PC-9 (cell line): ENCODE results near the gene EXTL1. TPM values are rescaled to one million over a fixed set of nuclear protein-coding genes. Genes with fewer than 3 reads are reported as not detected.

Source experiments
- BruUV-seq: library from RNA; stranded (reverse); fragments of 400-500 nt; replicated peaks from 2 replicates; lab custom pipeline; 2021; lab: Mats Ljungman, UMichigan
- CTCF ChIA-PET: fragments of 300-600 bp; sonication (Branson Sonifier 250); formaldehyde crosslinking; loops from one replicate; lab custom pipeline; 2022; ENCODE audit warnings: antibody characterized with exemption; lab: Charles Lee
- POLR2A ChIA-PET: fragments of 300-600 bp; sonication (Branson Sonifier 250); formaldehyde crosslinking; loops from one replicate; lab custom pipeline; 2022; ENCODE audit warnings: antibody characterized with exemption; ENCODE audit not compliant: unreplicated experiment; lab: Charles Lee
- DNase-seq, 2 experiments: peaks; one replicate each; pipeline versions ENCODE4 v3.0.0 to v3.0.0-alpha.2; 2015 to 2022; ENCODE audit warnings: mixed read lengths in 1 of 2
- H2AFZ ChIP-seq: fragments of 200-600 bp; sonication (generic); 2 replicates; pipeline ENCODE4 v1.8.1; 2017; ENCODE audit warnings: antibody characterized with exemption
- H3F3A ChIP-seq: fragments of 200-600 bp; sonication (generic); 2 replicates; pipeline ENCODE4 v1.8.1; 2017; ENCODE audit warnings: antibody characterized with exemption, mild to moderate bottlenecking, low read depth; ENCODE audit not compliant: insufficient read depth
- H3K27ac ChIP-seq: fragments of 200-600 bp; sonication (generic); 2 replicates; pipeline ENCODE4 v1.6.1; 2016; ENCODE audit warnings: mixed run types
- H3K27me3 ChIP-seq: fragments of 200-600 bp; sonication (generic); 2 replicates; pipeline ENCODE4 v1.6.1; 2016; ENCODE audit warnings: low read depth, mixed run types; ENCODE audit not compliant: insufficient read depth
- H3K36me3 ChIP-seq: fragments of 200-600 bp; sonication (generic); 2 replicates; pipeline ENCODE4 v1.6.1; 2016; ENCODE audit warnings: low read depth, mixed run types
- H3K4me1 ChIP-seq: fragments of 200-600 bp; sonication (generic); replicated peaks from 2 replicates; pipeline ENCODE4 v1.6.1; 2016; ENCODE audit warnings: mixed run types; ENCODE audit not compliant: insufficient read depth
- H3K4me2 ChIP-seq: fragments of 200-600 bp; sonication (generic); 2 replicates; pipeline ENCODE4 v1.6.1; 2017; ENCODE audit warnings: mixed run types
- H3K4me3 ChIP-seq: fragments of 200-600 bp; sonication (generic); 2 replicates; pipeline ENCODE4 v1.6.1; 2016; ENCODE audit warnings: mixed run types
- H3K79me2 ChIP-seq: fragments of 200-600 bp; sonication (generic); 2 replicates; pipeline ENCODE4 v1.6.1; 2017; ENCODE audit warnings: low read depth, mixed run types
- H3K9me2 ChIP-seq: fragments of 200-600 bp; sonication (generic); 2 replicates; pipeline ENCODE4 v1.8.1; 2017; ENCODE audit warnings: mild to moderate bottlenecking; ENCODE audit not compliant: insufficient read depth
- H3K9me3 ChIP-seq: fragments of 200-600 bp; sonication (generic); 2 replicates; pipeline ENCODE4 v1.8.1; 2016; ENCODE audit warnings: low read depth; ENCODE audit not compliant: insufficient read depth
- H4K20me1 ChIP-seq: fragments of 200-600 bp; sonication (generic); 2 replicates; pipeline ENCODE4 v1.8.1; 2017; ENCODE audit not compliant: insufficient read depth
- EZH2 ChIP-seq: fragments of 200-600 bp; sonication (generic); IDR thresholded peaks from 2 replicates; pipeline ENCODE4 v1.8.0; 2017; ENCODE audit warnings: antibody characterized with exemption, low read depth
- intact Hi-C: fragments of 100-400 bp; cut with micrococcal nuclease; formaldehyde crosslinking; loops from one replicate; pipeline ENCODE4 v1.10.0; 2022; ENCODE audit not compliant: unreplicated experiment
- total RNA-seq: library from RNA; stranded (reverse); gene quantifications from 2 replicates; pipeline ENCODE4 v1.2.3, GENCODE V29; 2021
- TF ChIP-seq, protein P1 (sequence below): fragments of 200-600 bp; sonication (generic); conservative IDR thresholded peaks from 2 replicates; pipeline ENCODE4 v1.6.1; 2017; ENCODE audit warnings: mixed run types, antibody characterized with exemption, mild to moderate bottlenecking, moderate library complexity

The EXTL1 gene
- total RNA-seq, 1 experiment from 2014 or later, result 0.13 TPM

DNA sequence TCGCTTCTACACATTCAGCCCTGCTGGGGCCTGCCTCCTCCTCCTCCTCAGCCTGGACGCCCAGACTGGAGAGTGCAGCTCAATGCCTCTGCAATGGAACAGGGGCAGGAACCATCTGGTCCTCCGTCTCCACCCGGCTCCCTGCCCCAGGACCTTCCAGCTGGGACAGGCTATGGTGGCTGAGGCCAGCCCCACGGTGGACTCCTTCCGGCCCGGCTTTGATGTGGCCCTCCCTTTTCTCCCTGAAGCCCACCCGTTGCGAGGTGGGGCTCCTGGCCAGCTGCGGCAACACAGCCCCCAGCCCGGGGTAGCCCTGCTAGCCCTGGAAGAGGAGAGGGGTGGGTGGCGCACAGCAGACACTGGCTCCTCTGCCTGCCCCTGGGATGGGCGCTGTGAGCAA, 1.4 kb downstream of the EXTL1 start:
- no peak for DNase-seq
- BruUV-seq, result no TSS peak
- Histone ChIP-seq H3K9me3 (no peaks in the 10 kb centered on the region), H3K4me3 (no peak overlapping the region), H3K4me1 (peaks cover 9% of the 10 kb centered on the region; the same call in 1 of the 2 replicates), H3K27ac (no peak overlapping the region), H4K20me1 (no peaks in the 10 kb centered on the region), H3K79me2 (no peaks in the 10 kb centered on the region), H3K36me3 (no peaks in the 10 kb centered on the region), H3F3A (no peaks in the 10 kb centered on the region), H3K4me2 (no peak overlapping the region), H2AFZ (no peak overlapping the region), H3K27me3 (no peaks in the 10 kb centered on the region), H3K9me2 (no peaks in the 10 kb centered on the region)
- intact Hi-C loops, result no loop called here
- TF ChIP-seq, protein P1, sequence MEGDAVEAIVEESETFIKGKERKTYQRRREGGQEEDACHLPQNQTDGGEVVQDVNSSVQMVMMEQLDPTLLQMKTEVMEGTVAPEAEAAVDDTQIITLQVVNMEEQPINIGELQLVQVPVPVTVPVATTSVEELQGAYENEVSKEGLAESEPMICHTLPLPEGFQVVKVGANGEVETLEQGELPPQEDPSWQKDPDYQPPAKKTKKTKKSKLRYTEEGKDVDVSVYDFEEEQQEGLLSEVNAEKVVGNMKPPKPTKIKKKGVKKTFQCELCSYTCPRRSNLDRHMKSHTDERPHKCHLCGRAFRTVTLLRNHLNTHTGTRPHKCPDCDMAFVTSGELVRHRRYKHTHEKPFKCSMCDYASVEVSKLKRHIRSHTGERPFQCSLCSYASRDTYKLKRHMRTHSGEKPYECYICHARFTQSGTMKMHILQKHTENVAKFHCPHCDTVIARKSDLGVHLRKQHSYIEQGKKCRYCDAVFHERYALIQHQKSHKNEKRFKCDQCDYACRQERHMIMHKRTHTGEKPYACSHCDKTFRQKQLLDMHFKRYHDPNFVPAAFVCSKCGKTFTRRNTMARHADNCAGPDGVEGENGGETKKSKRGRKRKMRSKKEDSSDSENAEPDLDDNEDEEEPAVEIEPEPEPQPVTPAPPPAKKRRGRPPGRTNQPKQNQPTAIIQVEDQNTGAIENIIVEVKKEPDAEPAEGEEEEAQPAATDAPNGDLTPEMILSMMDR, result no peak
- ChIA-PET CTCF (no interaction called here), POLR2A (no interaction called here)

DNA sequence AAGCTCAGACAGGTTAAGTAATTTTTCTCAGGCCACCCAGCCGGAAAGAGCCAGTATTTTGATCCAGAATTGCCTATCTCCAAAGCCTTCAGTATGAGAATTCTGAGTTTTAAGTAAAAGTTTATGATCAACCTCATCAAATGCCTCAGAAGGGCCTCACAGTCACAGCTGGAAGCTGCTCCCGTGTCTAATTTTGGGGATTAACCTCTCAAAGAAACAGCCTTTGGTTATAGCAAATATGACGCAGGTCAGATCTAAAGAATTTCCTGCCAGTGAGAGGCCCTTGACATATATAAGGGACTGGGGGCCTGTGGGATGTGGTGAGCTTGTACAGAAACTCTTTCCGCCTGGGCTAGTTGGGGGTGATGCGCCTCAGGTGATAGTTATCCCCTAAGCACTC, 2.3 kb downstream of the EXTL1 start:
- H3K79me2 ChIP-seq, result no peaks in the 10 kb centered on the region
- H3K4me1 ChIP-seq, result peaks cover 9% of the 10 kb centered on the region; the same call in 1 of the 2 replicates
- ChIA-PET CTCF (no interaction called here), POLR2A (no interaction called here)
- no peaks in the 10 kb centered on the region for H3K9me2 ChIP-seq
- no peak for TF ChIP-seq EZH2
- TF ChIP-seq, protein P1, result no peak
- BruUV-seq, result no TSS peak
- H3F3A ChIP-seq, result no peaks in the 10 kb centered on the region
- H3K27ac ChIP-seq, result no peak overlapping the region
- no peaks in the 10 kb centered on the region for H3K36me3 ChIP-seq
- H3K4me3 ChIP-seq, result no peak overlapping the region
- intact Hi-C loops, result no loop called here
- no peak overlapping the region for H2AFZ ChIP-seq
- no peaks in the 10 kb centered on the region for H4K20me1 ChIP-seq
- H3K4me2 ChIP-seq, result no peak overlapping the region
- H3K27me3 ChIP-seq, result no peaks in the 10 kb centered on the region
- H3K9me3 ChIP-seq, result no peaks in the 10 kb centered on the region
- DNase-seq, result no peak

- CTCF ChIA-PET, result no interaction called here
Observed at GRCh38 chr1:26025060-26025459, 3.5 kb downstream of the EXTL1 start.

DNA sequence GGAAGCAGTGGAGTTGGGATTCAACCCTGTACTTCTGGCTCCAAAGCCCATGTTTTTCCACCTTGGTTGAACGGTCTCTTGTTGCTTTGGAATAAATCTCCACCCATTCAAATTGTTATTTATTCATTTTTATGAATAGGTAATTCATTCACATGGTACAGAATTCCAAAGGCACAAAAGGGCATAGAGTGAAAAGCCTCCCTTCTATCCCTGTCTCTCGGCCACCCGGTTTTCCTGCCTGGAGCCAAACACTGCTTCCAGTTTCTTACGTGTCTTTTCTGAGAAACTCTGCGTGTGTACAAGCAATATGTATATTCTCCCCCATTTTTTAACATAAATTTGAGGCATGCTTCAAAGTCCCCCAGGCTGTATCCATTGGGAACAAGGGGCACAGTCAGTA, 3.9 kb downstream of the EXTL1 start:
- no peak for DNase-seq
- TF ChIP-seq EZH2, result no peak
- TF ChIP-seq, protein P1, result no peak
- H3F3A ChIP-seq, result no peaks in the 10 kb centered on the region
- H3K27ac ChIP-seq, result no peak overlapping the region
- POLR2A ChIA-PET, result no interaction called here
- no peaks in the 10 kb centered on the region for H3K79me2 ChIP-seq
- no peaks in the 10 kb centered on the region for H4K20me1 ChIP-seq
- no peaks in the 10 kb centered on the region for H3K27me3 ChIP-seq
- H3K4me2 ChIP-seq, result no peak overlapping the region
- CTCF ChIA-PET, result no interaction called here
- no TSS peak for BruUV-seq
- intact Hi-C loops, result no loop called here
- no peak overlapping the region for H2AFZ ChIP-seq
- no peak overlapping the region for H3K4me3 ChIP-seq
- H3K36me3 ChIP-seq, result no peaks in the 10 kb centered on the region
- no peaks in the 10 kb centered on the region for H3K9me3 ChIP-seq
- no peaks in the 10 kb centered on the region for H3K4me1 ChIP-seq
- no peaks in the 10 kb centered on the region for H3K9me2 ChIP-seq

More at GRCh38 chr1:26025060-26025459, 3.5 kb downstream of the EXTL1 start:
- no peaks in the 10 kb centered on the region for H4K20me1 ChIP-seq
- no peaks in the 10 kb centered on the region for H3K27me3 ChIP-seq
- no peaks in the 10 kb centered on the region for H3K9me3 ChIP-seq
- TF ChIP-seq EZH2, result no peak
- no peaks in the 10 kb centered on the region for H3F3A ChIP-seq
- no peak for DNase-seq
- no TSS peak for BruUV-seq
- no peaks in the 10 kb centered on the region for H3K9me2 ChIP-seq
- POLR2A ChIA-PET, result no interaction called here
- H3K4me1 ChIP-seq, result peaks cover 2% of the 10 kb centered on the region; the same call in 1 of the 2 replicates
- no peak overlapping the region for H3K27ac ChIP-seq
- no peak overlapping the region for H3K4me2 ChIP-seq
- intact Hi-C loops, result no loop called here
- no peaks in the 10 kb centered on the region for H3K36me3 ChIP-seq
- H3K79me2 ChIP-seq, result no peaks in the 10 kb centered on the region
- H2AFZ ChIP-seq, result no peak overlapping the region
- H3K4me3 ChIP-seq, result no peak overlapping the region
